Heart left ventricle (tissue), 16 donors: Measurements from ENCODE around the gene DSCAM. TPM values are rescaled to one million over a fixed set of nuclear protein-coding genes. Genes with fewer than 3 reads are reported as not detected.

ENCODE experiments used
- ATAC-seq, 4 donors: fragments of 200-7000 bp; cut with Tn5 transposase; one replicate each; pipeline ENCODE4 v1.9.1; 2020 to 2022; ENCODE audit warnings: moderate library complexity in 4 of 4, mild to moderate bottlenecking in 3 of 4, moderate number of reproducible peaks in 1 of 4
- DNase-seq, 5 donors: peaks; one replicate each; pipeline ENCODE4 v3.0.0-alpha.2; 2020
- H3K27ac ChIP-seq, 12 donors: fragments of 200-600 bp; sonication (generic) in 4 of 12; one replicate each; pipeline versions ENCODE4 v1.5.0 to v1.8.0; 2016 to 2022; ENCODE audit warnings: mild to moderate bottlenecking in 2 of 12
- H3K27me3 ChIP-seq, 9 donors: fragments of 200-600 bp; sonication (generic) in 2 of 9; one replicate each; pipeline versions ENCODE4 v1.5.1 to v1.8.0; 2016 to 2022; ENCODE audit warnings: mild to moderate bottlenecking in 3 of 9
- H3K36me3 ChIP-seq, 9 donors: fragments of 200-600 bp; sonication (generic) in 2 of 9; one replicate each; pipeline versions ENCODE4 v1.5.0 to v1.8.0; 2018 to 2022; ENCODE audit warnings: mild to moderate bottlenecking in 2 of 9
- H3K4me1 ChIP-seq, 12 donors: fragments of 200-600 bp; sonication (generic) in 4 of 12; one replicate each; pipeline versions ENCODE4 v1.5.0 to v1.8.0; 2016 to 2022; ENCODE audit warnings: mild to moderate bottlenecking in 3 of 12
- H3K4me3 ChIP-seq, 12 donors: fragments of 200-600 bp; sonication (generic) in 4 of 12; one replicate each; pipeline versions ENCODE4 v1.5.0 to v1.8.0; 2017 to 2022; ENCODE audit warnings: mild to moderate bottlenecking in 9 of 12, moderate library complexity in 4 of 12
- H3K9me3 ChIP-seq, 12 donors: fragments of 200-600 bp; sonication (generic) in 4 of 12; one replicate each; pipeline versions ENCODE4 v1.5.0 to v1.8.0; 2016 to 2022; ENCODE audit warnings: mild to moderate bottlenecking in 1 of 12
- CTCF ChIP-seq, 12 donors: fragments of 200-600 bp; sonication (generic) in 4 of 12; IDR thresholded peaks; one replicate each; pipeline versions ENCODE4 v1.5.0 to v1.8.0; 2018 to 2022; ENCODE audit warnings: antibody characterized with exemption in 12 of 12, mild to moderate bottlenecking in 5 of 12
- POLR2A ChIP-seq, 2 donors: fragments of 450-650 bp; IDR thresholded peaks; one replicate each; pipeline ENCODE4 v1.6.1; 2017; ENCODE audit warnings: antibody characterized with exemption in 2 of 2, mild to moderate bottlenecking in 2 of 2, moderate library complexity in 2 of 2
- WGBS, 4 donors: extraction: QIAGEN DNeasy Blood & Tissue Kit in 2 of 4; methylation state at CpG; one replicate each; pipeline versions ENCODE4 v1.1.5 to v1.1.7; 2013 to 2018; 5-methylcytosine and 5-hydroxymethylcytosine counted together
- intact Hi-C, 10 donors: fragments of 100-400 bp; cut with DNase I; formaldehyde crosslinking; loops; one replicate each; pipeline versions ENCODE4 v1.11.1 to v1.14.2; 2022
- polyA plus RNA-seq, 2 donors: library from polyadenylated mRNA; stranded (reverse); fragments of 200-250 nt; gene quantifications; one replicate each; pipeline ENCODE4 v1.2.3, GENCODE V29; 2013
- total RNA-seq, 9 donors: library from RNA; depleted of rRNA in 2 of 9; stranded (reverse); fragments of >200 nt in 2 of 9; fragmentation: NEBNext Ultra II Directional in 3 of 9; extraction: Animal tissue kit (Norgen Biotek cat#: 25700) in 3 of 9; gene quantifications; one replicate each; pipeline versions ENCODE4 v1.1.0 to v1.2.4, GENCODE V29; 2016 to 2023
- donor health status: ischemic (EF 13 %, LVEDD 7.1; RV severe dilation, severe dysfunction).
- donor health status: healthy with polysubstance abuse.
- donor health status: DM: no; HTN: yes; CAD: no.
- donor health status: DM: no; HTN: no; CAD: no.
- donor health status: ischemic (EF 25% LVEDD 6.9; RV normal size, moderate dysfunction).
- donor health status: ischemic (EF 25% LVEDD 5.7; RV mildly dilated, moderate dysfunction).
- donor health status: healthy.
- donor health status: DM: yes; HTN: yes; CAD: no.
- donor health status: ischemic (EF 35%, LVEDD 5.7; RV mildly dilated, moderate dysfunction).
- donor health status: nonischemic (EF 11% LVEDD 7.7; RV severe dilation, severe dysfunction).
- donor health status: DM: yes; HTN: yes; CAD: no.
- donor health status: PGD.
- donor health status: ischemic (EF 29% LVEDD 5.4; RV normal size, mild dysfunction).
- donor health status: nonischemic (EF 23%, LVEDD 6.1; RV moderate dilation, normal function).

Gene DSCAM
- total and polyA plus RNA-seq, 11 donors = 0.03 TPM; not detected in 10

GRCh38 chr21:40803101-40803500 is 43.9 kb downstream of the DSCAM start:
- Histone ChIP-seq H3K4me1 (no peaks in the 10 kb centered on the region), H3K27me3 (no peaks in the 10 kb centered on the region), H3K36me3 (no peaks in the 10 kb centered on the region), H3K9me3 (peaks cover 0 to 39% (median 17%) of the 10 kb centered on the region in 12 donors), H3K27ac (no peak overlapping the region), H3K4me3 (no peak overlapping the region)
- intact Hi-C loops = no loop called here
- no peak for TF ChIP-seq POLR2A (IDR thresholded peaks at IDR 0.05)
- no peak for TF ChIP-seq CTCF (IDR thresholded peaks at IDR 0.05)
- DNase-seq (no peak), ATAC-seq (no peak)
- WGBS, 4 donors = 68 to 77% (median 74%) methylated on average over 3 of the region's 3 CpGs

- Histone ChIP-seq H3K36me3 (no peaks in the 10 kb centered on the region), H3K27me3 (no peaks in the 10 kb centered on the region), H3K4me1 (no peaks in the 10 kb centered on the region), H3K27ac (no peak overlapping the region), H3K4me3 (no peak overlapping the region), H3K9me3 (peaks cover 0 to 44% (median 17%) of the 10 kb centered on the region in 12 donors)
- intact Hi-C loops = no loop called here
- TF ChIP-seq CTCF (IDR thresholded peaks at IDR 0.05) (no peak), POLR2A (IDR thresholded peaks at IDR 0.05) (no peak)
- 74 to 97% (median 81%) methylated on average over 1 of the region's 1 CpG for WGBS, 4 donors
- no peak for ATAC-seq
- no peak for DNase-seq
Measured at GRCh38 chr21:40800126-40800525, 46.8 kb downstream of the DSCAM start.

- Histone ChIP-seq H3K27ac (no peak overlapping the region), H3K4me3 (no peak overlapping the region), H3K9me3 (peaks cover 0 to 44% (median 17%) of the 10 kb centered on the region in 12 donors), H3K4me1 (no peaks in the 10 kb centered on the region), H3K36me3 (no peaks in the 10 kb centered on the region), H3K27me3 (no peaks in the 10 kb centered on the region)
- intact Hi-C loops = no loop called here
- no peak for TF ChIP-seq CTCF (IDR thresholded peaks at IDR 0.05)
- WGBS, 4 donors = 67 to 89% (median 82%) methylated on average over 2 of the region's 2 CpGs
- DNase-seq (no peak), ATAC-seq (no peak)
Measured at GRCh38 chr21:40797891-40798290, 49.1 kb downstream of the DSCAM start.

- no peak for TF ChIP-seq POLR2A (IDR thresholded peaks at IDR 0.05)
- TF ChIP-seq CTCF (IDR thresholded peaks at IDR 0.05) = no peak
- 78 to 91% (median 84%) methylated on average over 1 of the region's 1 CpG for WGBS, 4 donors
Measured at GRCh38 chr21:40797410-40797809, 49.5 kb downstream of the DSCAM start.

More at GRCh38 chr21:40797410-40797809, 49.5 kb downstream of the DSCAM start:
- ATAC-seq (no peak), DNase-seq (no peak)
- H3K36me3 ChIP-seq = no peaks in the 10 kb centered on the region
- H3K27ac ChIP-seq = no peak overlapping the region
- H3K27me3 ChIP-seq = no peaks in the 10 kb centered on the region
- H3K9me3 ChIP-seq = peaks cover 0 to 44% (median 17%) of the 10 kb centered on the region in 12 donors
- H3K4me3 ChIP-seq = no peak overlapping the region
- no peaks in the 10 kb centered on the region for H3K4me1 ChIP-seq
- intact Hi-C loops = no loop called here
